ENCODE measurements around the gene SCN5A. TPM values are rescaled to one million over a fixed set of nuclear protein-coding genes. Genes with fewer than 3 reads are reported as not detected.
A peak's percentile ranks its signal among the peaks of the same experiment; 100 is the strongest.

The SCN5A gene
- 0.04 TPM for polyA plus RNA-seq (2013)

DNA sequence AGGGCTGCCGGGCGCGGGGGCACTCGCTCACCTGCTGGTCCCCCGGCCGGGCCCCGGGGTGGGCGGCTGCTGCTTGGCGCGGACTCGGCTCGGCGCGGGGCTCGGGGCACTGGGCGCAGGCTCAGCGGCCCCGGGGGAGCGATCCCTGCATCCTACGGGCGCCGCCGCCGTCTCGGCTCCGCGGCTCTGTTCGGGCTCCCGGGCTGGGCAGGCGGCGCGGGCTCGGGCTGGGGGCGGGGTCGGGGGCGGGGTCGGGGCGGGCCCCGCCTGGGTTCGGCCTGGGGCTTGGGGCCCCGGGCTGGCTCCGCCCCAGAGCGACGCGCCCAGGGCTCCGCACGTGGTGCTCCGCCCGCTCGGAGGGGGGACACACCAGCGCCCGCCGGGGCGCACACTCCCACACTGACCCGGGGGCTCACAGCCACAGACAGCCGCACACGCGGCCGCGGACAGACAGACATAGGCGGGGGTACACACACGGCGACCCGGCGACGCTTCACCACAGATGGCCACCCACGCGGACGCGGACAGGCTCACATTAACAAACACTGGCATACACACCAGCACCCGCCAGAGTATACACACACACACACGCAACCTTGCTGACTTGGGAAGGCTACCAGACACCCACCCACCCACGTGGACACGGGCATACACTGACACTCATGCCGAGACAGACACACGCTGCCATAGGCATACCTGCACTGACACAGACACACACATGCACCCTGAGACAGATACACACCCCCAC is at the start of gene SCN5A:
SCN5A (minus strand) TSS at position 188 of the 748 bp plus-strand sequence. CDS start 16,380 bp downstream, outside the sequence.
- H3K27me3 ChIP-seq (replicated peaks in 2 of 5; ENCODE audit: control insufficient read depth in 4 of 5, insufficient read depth in 5 of 5, low read length in 4 of 5) = peaks cover 4 to 50% (median 40%) of the 10 kb centered on the region in 5 experiments
- DNase-seq = peak; percentile 24 to 41 (median 36)
- 4% methylated on average over 28 of the region's 76 CpGs for WGBS (ENCODE audit: insufficient coverage)

DNA sequence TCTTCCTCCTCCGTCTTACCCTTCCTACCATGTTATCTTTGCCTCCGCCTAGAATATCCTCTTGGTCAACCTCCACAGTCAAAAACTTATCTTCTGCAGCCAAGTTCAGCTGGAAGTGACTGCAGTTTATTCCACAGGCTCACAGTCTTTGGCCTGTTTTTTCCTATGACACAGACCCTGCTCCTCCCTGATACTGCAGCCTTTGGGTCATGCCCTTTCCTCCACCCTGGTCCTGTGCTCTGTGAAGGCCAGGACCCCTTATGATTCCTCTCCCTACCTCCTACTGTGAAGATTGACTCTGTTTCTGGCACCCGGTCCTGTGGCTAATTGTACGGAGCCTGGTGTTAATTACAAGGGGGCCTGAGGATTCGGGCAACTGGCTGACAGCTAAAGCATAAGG is 49.3 kb upstream of the SCN5A start:
- no peak overlapping the region for H3K4me3 ChIP-seq (ENCODE audit: control insufficient read depth in 1 of 7, extremely low read depth in 1 of 7, insufficient read depth in 4 of 7, low read depth in 2 of 7, low read length in 6 of 7)
- ChIA-PET POLR2A (no interaction called here), CTCF (no interaction called here)
- H3K36me3 ChIP-seq (ENCODE audit: control insufficient read depth in 4 of 4, insufficient read depth in 4 of 4, low read length in 3 of 4) = no peaks in the 10 kb centered on the region
- no peak for DNase-seq
- no peaks in the 10 kb centered on the region for H3K4me1 ChIP-seq (ENCODE audit: control extremely low read depth in 1 of 4, control insufficient read depth in 4 of 4, insufficient read depth in 4 of 4, low read length in 3 of 4)
- no peaks in the 10 kb centered on the region for H3K9me3 ChIP-seq (ENCODE audit: control extremely low read depth in 1 of 5, control insufficient read depth in 4 of 5, insufficient read depth in 2 of 5, low read depth in 1 of 5, low read length in 4 of 5)
- peaks cover 0 to 3% (median 0%) of the 10 kb centered on the region in 5 experiments for H3K27me3 ChIP-seq (replicated peaks in 2 of 5; ENCODE audit: control insufficient read depth in 4 of 5, insufficient read depth in 5 of 5, low read length in 4 of 5)
- H3K27ac ChIP-seq (ENCODE audit: insufficient read depth in 1 of 2, low read depth in 1 of 2, low read length in 2 of 2, poor library complexity in 1 of 2, severe bottlenecking in 2 of 2) = no peak overlapping the region
- WGBS (ENCODE audit: insufficient coverage) = 87% methylated on average over 5 of the region's 5 CpGs

More for the DNA sequence above, at the start of gene SCN5A:
- H3K9me3 ChIP-seq (ENCODE audit: control extremely low read depth in 1 of 5, control insufficient read depth in 4 of 5, insufficient read depth in 2 of 5, low read depth in 1 of 5, low read length in 4 of 5) = no peaks in the 10 kb centered on the region
- peaks cover 0 to 19% (median 16%) of the 10 kb centered on the region in 4 experiments for H3K4me1 ChIP-seq (ENCODE audit: control extremely low read depth in 1 of 4, control insufficient read depth in 4 of 4, insufficient read depth in 4 of 4, low read length in 3 of 4)
- CTCF ChIA-PET = interaction anchor here (4.3 kb wide), 1 partner anchor 192 kb away, joined by 38 read pairs; no protein-coding TSS in a partner anchor
- H3K36me3 ChIP-seq (ENCODE audit: control insufficient read depth in 4 of 4, insufficient read depth in 4 of 4, low read length in 3 of 4) = no peaks in the 10 kb centered on the region
- H3K4me3 ChIP-seq (ENCODE audit: control insufficient read depth in 1 of 7, extremely low read depth in 1 of 7, insufficient read depth in 4 of 7, low read depth in 2 of 7, low read length in 6 of 7) = peak within 1 kb of the TSS; percentile 9 to 70 (median 65)
- no peak within 1 kb of the TSS for H3K27ac ChIP-seq (ENCODE audit: insufficient read depth in 1 of 2, low read depth in 1 of 2, low read length in 2 of 2, poor library complexity in 1 of 2, severe bottlenecking in 2 of 2)
- POLR2A ChIA-PET = no interaction called here

GRCh38 chr3:38698061-38698460 is 48.6 kb upstream of the SCN5A start:
- CTCF ChIA-PET = no interaction called here

GRCh38 chr3:38696034-38696433 is 46.5 kb upstream of the SCN5A start:
- ChIA-PET POLR2A (no interaction called here), CTCF (no interaction called here)
- Histone ChIP-seq H3K4me1 (ENCODE audit: control extremely low read depth in 1 of 4, control insufficient read depth in 4 of 4, insufficient read depth in 4 of 4, low read length in 3 of 4) (no peaks in the 10 kb centered on the region), H3K4me3 (ENCODE audit: control insufficient read depth in 1 of 7, extremely low read depth in 1 of 7, insufficient read depth in 4 of 7, low read depth in 2 of 7, low read length in 6 of 7) (no peak overlapping the region), H3K27me3 (replicated peaks in 2 of 5; ENCODE audit: control insufficient read depth in 4 of 5, insufficient read depth in 5 of 5, low read length in 4 of 5) (no peaks in the 10 kb centered on the region), H3K36me3 (ENCODE audit: control insufficient read depth in 4 of 4, insufficient read depth in 4 of 4, low read length in 3 of 4) (no peaks in the 10 kb centered on the region), H3K27ac (ENCODE audit: insufficient read depth in 1 of 2, low read depth in 1 of 2, low read length in 2 of 2, poor library complexity in 1 of 2, severe bottlenecking in 2 of 2) (no peak overlapping the region), H3K9me3 (ENCODE audit: control extremely low read depth in 1 of 5, control insufficient read depth in 4 of 5, insufficient read depth in 2 of 5, low read depth in 1 of 5, low read length in 4 of 5) (no peaks in the 10 kb centered on the region)
- 100% methylated on average over 1 of the region's 2 CpGs for WGBS (ENCODE audit: insufficient coverage)
- no peak for DNase-seq

More at GRCh38 chr3:38698061-38698460, 48.6 kb upstream of the SCN5A start:
- no peak overlapping the region for H3K27ac ChIP-seq (ENCODE audit: insufficient read depth in 1 of 2, low read depth in 1 of 2, low read length in 2 of 2, poor library complexity in 1 of 2, severe bottlenecking in 2 of 2)
- H3K9me3 ChIP-seq (ENCODE audit: control extremely low read depth in 1 of 5, control insufficient read depth in 4 of 5, insufficient read depth in 2 of 5, low read depth in 1 of 5, low read length in 4 of 5) = no peaks in the 10 kb centered on the region
- H3K36me3 ChIP-seq (ENCODE audit: control insufficient read depth in 4 of 4, insufficient read depth in 4 of 4, low read length in 3 of 4) = no peaks in the 10 kb centered on the region
- H3K4me1 ChIP-seq (ENCODE audit: control extremely low read depth in 1 of 4, control insufficient read depth in 4 of 4, insufficient read depth in 4 of 4, low read length in 3 of 4) = no peaks in the 10 kb centered on the region
- no peak for DNase-seq
- 91% methylated on average over 11 of the region's 12 CpGs for WGBS (ENCODE audit: insufficient coverage)
- H3K4me3 ChIP-seq (ENCODE audit: control insufficient read depth in 1 of 7, extremely low read depth in 1 of 7, insufficient read depth in 4 of 7, low read depth in 2 of 7, low read length in 6 of 7) = no peak overlapping the region
- peaks cover 0 to 3% (median 0%) of the 10 kb centered on the region in 5 experiments for H3K27me3 ChIP-seq (replicated peaks in 2 of 5; ENCODE audit: control insufficient read depth in 4 of 5, insufficient read depth in 5 of 5, low read length in 4 of 5)
- POLR2A ChIA-PET = no interaction called here

DNA sequence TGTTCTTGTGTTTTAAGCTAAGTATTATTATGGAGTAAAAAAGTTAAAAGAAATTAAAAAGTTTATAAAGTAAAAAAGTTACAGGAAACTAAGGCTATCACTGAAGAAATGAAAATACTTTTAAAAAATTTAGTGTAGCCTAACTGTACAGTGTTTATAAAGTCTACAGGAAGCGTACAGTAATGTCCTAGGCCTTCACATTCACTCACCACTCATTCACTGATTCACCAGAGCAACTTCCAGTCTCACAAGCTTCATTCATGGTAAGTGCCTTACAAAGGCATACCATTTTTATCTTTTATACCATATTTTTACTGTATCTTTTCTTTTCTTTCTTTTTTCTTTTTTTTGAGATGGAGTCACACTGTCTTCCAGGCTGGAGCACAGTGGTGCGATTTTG is 40.7 kb upstream of the SCN5A start:
- no peak for DNase-seq
- ChIA-PET POLR2A (no interaction called here), CTCF (no interaction called here)
- H3K27ac ChIP-seq (ENCODE audit: insufficient read depth in 1 of 2, low read depth in 1 of 2, low read length in 2 of 2, poor library complexity in 1 of 2, severe bottlenecking in 2 of 2) = no peak overlapping the region
- H3K27me3 ChIP-seq (replicated peaks in 2 of 5; ENCODE audit: control insufficient read depth in 4 of 5, insufficient read depth in 5 of 5, low read length in 4 of 5) = no peaks in the 10 kb centered on the region
- no peaks in the 10 kb centered on the region for H3K36me3 ChIP-seq (ENCODE audit: control insufficient read depth in 4 of 4, insufficient read depth in 4 of 4, low read length in 3 of 4)
- WGBS (ENCODE audit: insufficient coverage) = 92% methylated on average over 2 of the region's 2 CpGs
- no peaks in the 10 kb centered on the region for H3K4me1 ChIP-seq (ENCODE audit: control extremely low read depth in 1 of 4, control insufficient read depth in 4 of 4, insufficient read depth in 4 of 4, low read length in 3 of 4)
- H3K9me3 ChIP-seq (ENCODE audit: control extremely low read depth in 1 of 5, control insufficient read depth in 4 of 5, insufficient read depth in 2 of 5, low read depth in 1 of 5, low read length in 4 of 5) = no peaks in the 10 kb centered on the region
- no peak overlapping the region for H3K4me3 ChIP-seq (ENCODE audit: control insufficient read depth in 1 of 7, extremely low read depth in 1 of 7, insufficient read depth in 4 of 7, low read depth in 2 of 7, low read length in 6 of 7)

GRCh38 chr3:38689774-38690173 is 40.3 kb upstream of the SCN5A start:
- Histone ChIP-seq H3K36me3 (ENCODE audit: control insufficient read depth in 4 of 4, insufficient read depth in 4 of 4, low read length in 3 of 4) (no peaks in the 10 kb centered on the region), H3K4me3 (ENCODE audit: control insufficient read depth in 1 of 7, extremely low read depth in 1 of 7, insufficient read depth in 4 of 7, low read depth in 2 of 7, low read length in 6 of 7) (no peak overlapping the region), H3K27me3 (replicated peaks in 2 of 5; ENCODE audit: control insufficient read depth in 4 of 5, insufficient read depth in 5 of 5, low read length in 4 of 5) (no peaks in the 10 kb centered on the region), H3K4me1 (ENCODE audit: control extremely low read depth in 1 of 4, control insufficient read depth in 4 of 4, insufficient read depth in 4 of 4, low read length in 3 of 4) (peaks cover 0 to under 1% (median under 1%) of the 10 kb centered on the region in 4 experiments), H3K9me3 (ENCODE audit: control extremely low read depth in 1 of 5, control insufficient read depth in 4 of 5, insufficient read depth in 2 of 5, low read depth in 1 of 5, low read length in 4 of 5) (no peaks in the 10 kb centered on the region), H3K27ac (ENCODE audit: insufficient read depth in 1 of 2, low read depth in 1 of 2, low read length in 2 of 2, poor library complexity in 1 of 2, severe bottlenecking in 2 of 2) (no peak overlapping the region)
- no CpG with 5 or more reads among the region's 3 CpGs for WGBS (ENCODE audit: insufficient coverage)
- ChIA-PET POLR2A (no interaction called here), CTCF (interaction anchor here (0.6 kb wide), 1 partner anchor 8 kb away, joined by 3 read pairs; no protein-coding TSS in a partner anchor)
- DNase-seq = no peak

DNA sequence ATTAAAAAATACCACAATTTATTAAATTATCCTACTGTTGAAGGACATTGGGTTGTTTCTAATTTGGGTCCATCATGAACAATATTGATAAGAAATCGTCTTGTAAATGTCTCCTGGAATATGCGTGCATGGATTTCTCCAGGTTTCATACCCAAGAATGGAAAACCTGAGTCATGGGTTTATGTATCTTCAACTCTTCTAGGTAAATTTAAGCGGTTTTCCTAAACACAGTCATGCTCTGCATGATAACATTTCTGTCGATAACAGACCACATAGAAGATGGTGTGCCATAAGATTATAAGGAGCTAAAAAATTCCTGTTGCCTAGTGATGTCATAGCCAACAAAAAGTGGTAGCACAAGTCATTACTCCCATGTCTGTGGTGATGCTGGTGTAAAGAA is 39.9 kb upstream of the SCN5A start:
- DNase-seq = no peak
- H3K4me3 ChIP-seq (ENCODE audit: control insufficient read depth in 1 of 7, extremely low read depth in 1 of 7, insufficient read depth in 4 of 7, low read depth in 2 of 7, low read length in 6 of 7) = no peak overlapping the region
- 100% methylated on average over 3 of the region's 4 CpGs for WGBS (ENCODE audit: insufficient coverage)
- peaks cover 0 to 5% (median 5%) of the 10 kb centered on the region in 4 experiments for H3K4me1 ChIP-seq (ENCODE audit: control extremely low read depth in 1 of 4, control insufficient read depth in 4 of 4, insufficient read depth in 4 of 4, low read length in 3 of 4)
- no peaks in the 10 kb centered on the region for H3K27me3 ChIP-seq (replicated peaks in 2 of 5; ENCODE audit: control insufficient read depth in 4 of 5, insufficient read depth in 5 of 5, low read length in 4 of 5)
- ChIA-PET CTCF (interaction anchor here (0.6 kb wide), 1 partner anchor 8 kb away, joined by 3 read pairs; no protein-coding TSS in a partner anchor), POLR2A (interaction anchor here (0.6 kb wide), 1 partner anchor 712 kb away, joined by 6 read pairs; no protein-coding TSS in a partner anchor)
- no peaks in the 10 kb centered on the region for H3K36me3 ChIP-seq (ENCODE audit: control insufficient read depth in 4 of 4, insufficient read depth in 4 of 4, low read length in 3 of 4)
- H3K9me3 ChIP-seq (ENCODE audit: control extremely low read depth in 1 of 5, control insufficient read depth in 4 of 5, insufficient read depth in 2 of 5, low read depth in 1 of 5, low read length in 4 of 5) = no peaks in the 10 kb centered on the region
- no peak overlapping the region for H3K27ac ChIP-seq (ENCODE audit: insufficient read depth in 1 of 2, low read depth in 1 of 2, low read length in 2 of 2, poor library complexity in 1 of 2, severe bottlenecking in 2 of 2)

Measured in common myeloid progenitor, CD34-positive (primary cell).